SK-N-SH treated with all-trans-retinoic acid at 6 μM for 48 hours (cell line): ENCODE measurements around the gene TCF7.

Experiments used
- ATAC-seq: fragments of 200-7000 bp; cut with Tn5 transposase; 3 replicates; pipeline ENCODE4 v1.9.1; 2020; ENCODE audit warnings: mild to moderate bottlenecking, moderate library complexity
- ARNTL ChIP-seq: fragments of 450-650 bp; formaldehyde crosslinking; IDR thresholded peaks from 2 replicates; pipeline ENCODE4 v1.5.0; 2020; ENCODE audit warnings: low read depth, mild to moderate bottlenecking, moderate library complexity, borderline replicate concordance
- BACH2 ChIP-seq: fragments of 250-450 bp; sonication (Bioruptor Pico); IDR thresholded peaks from 2 replicates; pipeline ENCODE4 v1.9.0; 2021; ENCODE audit warnings: mild to moderate bottlenecking, borderline replicate concordance
- CREB5 ChIP-seq: fragments of 250-450 bp; sonication (Bioruptor Pico); IDR thresholded peaks from 2 replicates; pipeline ENCODE4 v1.5.1; 2020; ENCODE audit warnings: low read depth, mild to moderate bottlenecking, moderate library complexity
- CSDC2 ChIP-seq: fragments of 250-450 bp; sonication (Bioruptor Pico); IDR thresholded peaks from 2 replicates; pipeline ENCODE4 v1.5.0; 2020; ENCODE audit warnings: mild to moderate bottlenecking, moderate library complexity
- CSRNP3 ChIP-seq: fragments of 250-450 bp; sonication (Bioruptor Pico); IDR thresholded peaks from 2 replicates; pipeline ENCODE4 v1.5.1; 2021; ENCODE audit warnings: mild to moderate bottlenecking, moderate library complexity
- GLIS3 ChIP-seq: fragments of 250-450 bp; sonication (Bioruptor Pico); IDR thresholded peaks from 2 replicates; pipeline ENCODE4 v1.5.0; 2020; ENCODE audit warnings: mild to moderate bottlenecking, moderate library complexity
- ISL1 ChIP-seq: fragments of 250-450 bp; sonication (Bioruptor Pico); IDR thresholded peaks from 2 replicates; pipeline ENCODE4 v2.1.2; 2022; ENCODE audit warnings: mild to moderate bottlenecking, moderate library complexity
- OSR1 ChIP-seq: fragments of 250-450 bp; sonication (Bioruptor Pico); IDR thresholded peaks from 2 replicates; pipeline ENCODE4 v1.8.0; 2022; ENCODE audit warnings: moderate library complexity, mild to moderate bottlenecking, inconsistent platforms
- PATZ1 ChIP-seq: fragments of 250-450 bp; sonication (Bioruptor Pico); IDR thresholded peaks from 2 replicates; pipeline ENCODE4 v1.8.0; 2020; ENCODE audit warnings: mild to moderate bottlenecking, moderate library complexity, borderline replicate concordance
- POU6F1 ChIP-seq: fragments of 250-450 bp; sonication (Bioruptor Pico); IDR thresholded peaks from 2 replicates; pipeline ENCODE4 v1.8.0; 2021; ENCODE audit warnings: low read depth, mild to moderate bottlenecking, moderate library complexity, borderline replicate concordance
- PPARA ChIP-seq: fragments of 250-450 bp; sonication (Bioruptor Pico); IDR thresholded peaks from 2 replicates; pipeline ENCODE4 v1.5.0; 2020; ENCODE audit warnings: mild to moderate bottlenecking, borderline replicate concordance
- SNAI2 ChIP-seq: fragments of 250-450 bp; sonication (Bioruptor Pico); IDR thresholded peaks from 2 replicates; pipeline ENCODE4 v1.5.0; 2020; ENCODE audit warnings: mild to moderate bottlenecking, moderate library complexity
- TCF4 ChIP-seq: fragments of 250-450 bp; sonication (Bioruptor Pico); IDR thresholded peaks from 2 replicates; pipeline ENCODE4 v1.8.0; 2021; ENCODE audit warnings: mild to moderate bottlenecking, moderate library complexity, borderline replicate concordance
- TOX ChIP-seq: fragments of 250-450 bp; sonication (Bioruptor Pico); IDR thresholded peaks from 2 replicates; pipeline ENCODE4 v1.8.0; 2021; ENCODE audit warnings: mild to moderate bottlenecking, moderate library complexity, borderline replicate concordance
- TSHZ2 ChIP-seq: fragments of 250-450 bp; sonication (Bioruptor Pico); IDR thresholded peaks from 2 replicates; pipeline ENCODE4 v1.5.0; 2020; ENCODE audit warnings: mild to moderate bottlenecking, moderate library complexity
- ZC3H10 ChIP-seq: fragments of 250-450 bp; sonication (Bioruptor Pico); IDR thresholded peaks from 2 replicates; pipeline ENCODE4 v1.5.1; 2021; ENCODE audit warnings: mild to moderate bottlenecking, moderate library complexity
- ZFP3 ChIP-seq: fragments of 250-450 bp; sonication (Bioruptor Pico); IDR thresholded peaks from 2 replicates; pipeline ENCODE4 v1.5.0; 2020; ENCODE audit warnings: mild to moderate bottlenecking, moderate library complexity
- ZFP30 ChIP-seq: fragments of 450-650 bp; formaldehyde crosslinking; IDR thresholded peaks from 2 replicates; pipeline ENCODE4 v1.5.0; 2022; ENCODE audit warnings: mild to moderate bottlenecking, moderate library complexity
- ZNF565 ChIP-seq: fragments of 450-650 bp; formaldehyde crosslinking; conservative IDR thresholded peaks from 2 replicates; pipeline ENCODE4 v1.5.0; 2020; ENCODE audit warnings: low read depth, mild to moderate bottlenecking, moderate library complexity
- ZNF8 ChIP-seq: fragments of 450-650 bp; formaldehyde crosslinking; IDR thresholded peaks from 2 replicates; pipeline ENCODE4 v1.5.0; 2020; ENCODE audit warnings: mild to moderate bottlenecking, moderate library complexity

The TCF7 gene

GRCh38 chr5:134093351-134093750, 21.1 kb upstream of the TCF7 start:
- ATAC-seq = no peak
- TF ChIP-seq PPARA (no peak), CREB5 (no peak), SNAI2 (CRISPR knock-in tag) (no peak), TSHZ2 (CRISPR knock-in tag) (no peak), BACH2 (CRISPR knock-in tag) (no peak), OSR1 (CRISPR knock-in tag) (no peak), POU6F1 (CRISPR knock-in tag) (no peak), ARNTL (CRISPR knock-in tag) (no peak), CSRNP3 (CRISPR knock-in tag) (no peak)

GRCh38 chr5:134095293-134095692, 19.2 kb upstream of the TCF7 start:
- no peak for ATAC-seq
- no peak for TF ChIP-seq SNAI2 (CRISPR knock-in tag)
- no peak for TF ChIP-seq ZNF8 (CRISPR knock-in tag)
- TF ChIP-seq TCF4 (CRISPR knock-in tag) = no peak
- TF ChIP-seq CREB5 = no peak
- TF ChIP-seq GLIS3 (CRISPR knock-in tag) = no peak
- TF ChIP-seq ZFP3 = no peak
- no peak for TF ChIP-seq BACH2 (CRISPR knock-in tag)
- TF ChIP-seq ZNF565 (CRISPR knock-in tag) = no peak
- no peak for TF ChIP-seq TOX (CRISPR knock-in tag)
- no peak for TF ChIP-seq PATZ1 (CRISPR knock-in tag)
- no peak for TF ChIP-seq CSRNP3 (CRISPR knock-in tag)
- no peak for TF ChIP-seq CSDC2 (CRISPR knock-in tag)
- TF ChIP-seq ZFP30 (CRISPR knock-in tag) = no peak
- TF ChIP-seq PPARA = no peak
- no peak for TF ChIP-seq POU6F1 (CRISPR knock-in tag)
- TF ChIP-seq ARNTL (CRISPR knock-in tag) = no peak
- no peak for TF ChIP-seq ZC3H10 (CRISPR knock-in tag)
- no peak for TF ChIP-seq ISL1 (CRISPR knock-in tag)
- TF ChIP-seq, all 23 proteins: peak for 0
